GM19238 (cell line): Measurements from ENCODE around the gene COL6A1.
"Not testable (repeated sequence)": the region's sequence is repeated elsewhere in the genome, so short reads cannot be mapped to it uniquely, and the experiment has no call there.

Source experiments
- DNase-seq: peaks from one replicate; pipeline ENCODE4 v3.0.0; 2011; ENCODE audit warnings: low spot score; ENCODE audit not compliant: insufficient read length

COL6A1 gene

GRCh38 chr21:46005481-46005881 is 23.9 kb downstream of the COL6A1 start:
- no peak for DNase-seq

- DNase-seq = not testable (repeated sequence)
Observed at GRCh38 chr21:46005894-46006546, 24.4 kb downstream of the COL6A1 start.

DNA sequence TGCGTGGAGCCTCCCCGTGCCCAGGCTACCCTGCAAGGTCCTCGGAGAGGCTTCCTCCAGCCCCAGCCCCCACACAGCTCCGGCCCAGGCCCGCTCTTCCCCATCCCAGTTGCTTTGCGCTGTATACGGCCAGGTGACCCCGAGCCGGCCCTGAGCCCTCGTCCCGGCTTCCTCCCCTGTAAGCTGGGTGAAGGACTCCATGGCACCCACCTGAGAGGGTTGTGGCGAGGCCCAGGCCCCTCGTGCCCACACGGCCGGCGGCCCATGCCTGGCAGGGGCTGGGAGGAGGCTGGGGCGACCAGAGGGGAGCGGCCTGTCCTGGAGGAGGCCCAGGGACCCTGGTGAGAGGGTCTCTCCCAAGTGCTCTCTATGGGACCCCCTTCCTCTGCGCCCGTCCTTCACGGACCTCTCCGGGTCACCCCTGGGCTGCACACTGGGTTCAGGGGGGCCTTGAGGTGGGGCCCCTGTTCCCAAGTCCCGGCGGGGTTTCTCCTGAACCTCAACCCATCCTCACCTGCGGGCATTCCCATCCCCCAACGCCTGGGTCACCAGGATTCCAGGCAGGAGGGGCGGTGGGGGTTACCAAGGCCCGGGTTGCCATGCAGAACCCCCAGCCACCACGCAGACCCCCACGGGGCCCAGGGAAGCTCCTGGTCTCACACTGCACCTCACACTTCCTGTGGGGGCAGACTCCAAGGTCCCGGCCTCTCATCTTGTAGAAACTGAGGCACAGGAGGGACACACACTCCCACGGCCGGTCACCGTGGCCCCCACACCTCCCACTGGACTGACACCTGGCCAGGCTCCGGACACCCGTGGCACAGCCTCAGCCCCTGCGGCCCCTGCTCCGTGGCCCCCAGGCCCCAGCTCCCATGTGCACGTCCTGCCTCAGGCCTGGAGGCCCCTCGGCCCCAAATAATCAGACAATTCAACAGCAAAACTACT is 25.2 kb downstream of the COL6A1 start:
- DNase-seq = no peak

DNA sequence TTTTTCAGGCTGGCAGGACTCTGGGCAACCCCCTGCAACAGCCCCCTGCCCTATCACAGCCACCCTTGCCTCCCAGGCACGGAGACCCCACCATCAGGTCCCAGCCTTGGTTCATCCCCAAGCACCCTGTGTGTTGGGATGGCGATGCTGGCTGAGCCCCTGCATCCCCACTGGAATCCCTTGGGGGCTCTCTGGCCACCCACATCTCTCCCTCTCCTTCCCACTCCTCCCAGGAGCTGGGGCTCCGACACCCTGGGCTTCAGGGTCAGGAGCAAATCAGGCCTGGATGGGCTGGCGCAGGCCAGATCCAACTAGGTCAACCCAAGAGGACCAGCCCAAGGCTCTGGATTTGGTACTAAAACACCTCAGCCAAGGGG is 25.9 kb downstream of the COL6A1 start:
- DNase-seq = no peak

- no peak for DNase-seq
Observed at GRCh38 chr21:46008893-46009621, 27.5 kb downstream of the COL6A1 start.

DNA sequence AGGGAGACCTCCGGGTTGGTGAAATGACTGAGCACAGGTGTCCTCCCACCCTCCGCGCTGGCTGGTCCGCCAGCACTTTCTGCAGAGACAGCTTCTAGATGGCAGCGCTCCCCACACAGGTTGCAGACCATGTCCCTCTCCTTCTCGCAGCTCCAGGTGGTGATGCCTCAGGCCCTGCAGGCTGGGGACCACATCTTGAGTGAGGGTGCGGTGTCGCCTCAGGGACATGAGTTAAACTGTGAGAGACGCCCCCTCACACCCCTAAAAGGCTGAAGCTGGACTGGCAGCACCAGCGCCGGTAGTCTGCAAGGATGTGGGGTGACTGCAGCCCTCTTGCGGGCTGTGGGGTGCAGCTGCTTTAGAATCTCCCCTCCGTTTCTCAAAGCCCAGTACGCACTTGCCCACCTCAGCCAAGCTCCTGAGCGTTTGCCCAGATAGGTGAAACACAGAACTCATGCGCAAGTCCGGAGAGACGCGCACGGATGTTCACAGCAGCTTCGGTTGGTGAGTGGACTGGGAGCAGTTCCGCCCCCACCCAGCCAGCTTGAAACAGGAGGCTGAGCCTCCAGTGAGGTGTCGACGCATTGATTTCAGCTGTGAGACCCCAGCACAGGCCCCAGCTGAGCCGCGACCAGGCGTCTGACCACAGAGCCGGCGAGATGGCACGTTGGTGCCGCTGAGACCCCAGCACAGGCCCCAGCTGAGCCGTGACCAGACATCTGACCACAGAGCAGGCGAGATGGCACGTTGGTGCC is 28.6 kb downstream of the COL6A1 start:
- DNase-seq = no peak

DNA sequence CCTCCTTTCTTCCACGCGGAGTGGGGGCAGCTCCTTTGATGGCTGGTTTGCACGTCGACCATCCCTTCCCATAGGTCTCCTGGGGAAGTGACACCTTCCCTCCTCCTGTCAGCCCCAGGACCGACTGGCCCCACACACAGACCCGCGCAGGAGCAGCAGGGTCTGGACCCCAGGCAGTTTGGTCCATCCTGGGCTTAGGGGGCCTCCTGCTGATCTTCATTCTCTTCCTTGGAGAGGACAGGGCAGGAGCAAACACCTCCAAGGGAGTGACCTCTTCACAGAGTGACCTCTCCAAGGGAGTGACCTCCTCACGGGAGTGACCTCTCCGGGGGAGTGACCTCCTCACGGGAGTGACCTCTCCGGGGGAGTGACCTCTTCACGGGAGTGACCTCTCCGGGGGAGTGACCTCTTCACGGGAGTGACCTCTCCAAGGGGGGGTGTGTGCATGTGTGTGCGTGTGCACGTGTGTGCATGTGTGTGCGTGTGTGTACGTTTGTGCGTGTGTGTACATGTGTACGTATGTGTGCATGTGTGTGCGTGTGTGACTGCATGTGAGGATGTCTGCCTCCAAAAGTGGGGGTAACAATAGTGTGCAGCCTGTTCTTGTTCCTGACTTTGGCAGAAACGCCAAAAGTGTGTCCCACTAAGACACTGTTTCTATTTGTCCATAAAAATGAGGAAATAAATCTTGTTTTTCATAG is 29.8 kb downstream of the COL6A1 start:
- no peak for DNase-seq

DNA sequence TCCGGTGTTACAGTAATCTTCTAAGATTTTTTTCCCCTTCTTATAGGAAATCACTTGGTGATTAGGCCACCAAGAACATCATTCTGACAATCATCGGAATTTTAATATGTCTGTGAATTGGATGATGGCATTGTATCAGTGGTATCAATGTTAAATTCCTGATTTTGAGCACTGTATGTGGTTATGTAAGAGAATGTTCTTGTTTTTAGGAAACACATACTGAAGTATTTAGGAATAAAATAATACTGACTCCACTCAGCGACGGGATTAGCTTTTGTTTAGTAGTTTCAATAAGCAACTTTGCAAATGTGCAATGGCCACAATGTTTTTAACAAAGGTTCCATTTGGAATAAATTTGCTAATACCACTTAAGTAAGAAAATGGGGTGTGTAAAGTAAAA is 30.6 kb downstream of the COL6A1 start:
- DNase-seq = no peak

DNA sequence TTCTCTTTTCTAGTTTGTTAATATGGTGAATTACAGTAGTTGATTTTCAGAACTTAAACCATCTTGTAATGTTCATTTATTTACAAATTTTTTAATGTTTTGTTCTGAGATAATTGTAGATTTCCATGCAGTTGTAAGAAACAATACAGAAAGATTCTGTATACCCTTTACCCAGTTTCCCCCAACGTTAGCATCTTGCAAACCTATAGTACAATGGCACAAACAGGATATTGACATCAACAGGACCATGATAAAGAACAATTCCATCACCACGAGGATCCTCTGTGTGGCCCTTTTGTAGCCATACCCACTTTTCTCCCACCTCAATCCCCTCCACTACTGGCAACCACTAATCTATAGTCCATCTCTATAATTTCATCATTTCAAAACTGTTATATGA is 33.3 kb downstream of the COL6A1 start:
- DNase-seq = no peak

GRCh38 chr21:46017148-46017547 is 35.6 kb downstream of the COL6A1 start:
- DNase-seq = no peak

DNA sequence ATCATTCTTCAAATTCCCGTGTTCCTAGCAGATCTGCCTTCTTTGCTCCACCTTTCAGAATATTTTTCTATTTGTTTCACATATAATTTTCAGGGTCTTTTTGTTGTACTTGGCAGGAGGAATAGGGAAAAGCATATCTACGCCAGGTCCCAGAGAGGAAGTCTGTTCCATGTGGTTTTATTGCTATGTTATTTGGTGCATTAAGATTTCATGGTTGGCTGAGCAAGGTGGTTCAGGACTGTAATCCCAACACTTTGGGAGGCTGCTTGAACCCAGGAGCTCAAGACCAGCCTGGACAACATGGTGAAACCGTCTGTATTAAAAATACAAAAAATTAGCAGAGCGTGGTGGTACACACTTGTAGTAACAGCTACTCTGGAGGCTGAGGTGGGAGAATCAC is 36.1 kb downstream of the COL6A1 start:
- DNase-seq = no peak

GRCh38 chr21:46018615-46019014 is 37.0 kb downstream of the COL6A1 start:
- DNase-seq = no peak

GRCh38 chr21:46020581-46020980 is 39.0 kb downstream of the COL6A1 start:
- DNase-seq = no peak

GRCh38 chr21:46021398-46021797 is 39.8 kb downstream of the COL6A1 start:
- no peak for DNase-seq

GRCh38 chr21:46021978-46022544 is 40.5 kb downstream of the COL6A1 start:
- DNase-seq = no peak

- DNase-seq = no peak
Observed at GRCh38 chr21:46022551-46023525, 41.3 kb downstream of the COL6A1 start.

- no peak for DNase-seq
Observed at GRCh38 chr21:46023555-46023954, 42.0 kb downstream of the COL6A1 start.

GRCh38 chr21:46024141-46024540 is 42.6 kb downstream of the COL6A1 start:
- no peak for DNase-seq

DNA sequence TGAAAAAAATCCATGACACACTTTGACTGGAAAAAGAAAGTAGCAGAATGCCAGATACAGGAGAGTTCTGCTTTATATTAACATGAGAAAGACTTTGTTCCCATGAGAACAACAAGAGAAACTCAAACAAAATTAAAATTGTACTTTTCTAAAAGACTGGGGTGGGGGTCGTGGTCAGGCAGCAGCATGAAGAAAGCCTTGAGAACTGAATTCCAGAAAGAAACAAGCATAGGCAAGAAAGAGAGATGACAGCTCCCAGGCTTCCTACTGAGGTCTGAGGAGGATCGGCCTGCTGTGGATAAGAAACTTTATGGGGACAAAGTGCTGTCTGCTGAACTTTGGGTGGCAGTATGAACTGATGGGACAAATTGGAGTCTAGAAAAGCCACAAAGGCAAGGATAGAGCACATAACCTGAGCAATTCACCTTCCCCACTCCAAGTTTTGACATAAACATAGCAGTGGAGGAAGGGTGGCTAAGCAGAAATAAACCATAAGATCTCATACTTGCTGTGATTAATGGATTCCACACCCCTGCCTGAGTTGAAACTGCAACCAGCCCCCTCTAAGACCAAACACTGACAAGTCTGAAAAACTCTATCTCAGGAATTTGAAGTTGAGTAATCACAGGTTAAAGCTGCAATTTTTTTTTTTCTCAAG is 43.7 kb downstream of the COL6A1 start:
- DNase-seq = no peak
